Mesendoderm (in vitro differentiated cells): ENCODE data around the gene MRPS5.

Experiments
- DNase-seq: peaks from one replicate; pipeline ENCODE4 v3.0.0; 2013
- H2AK5ac ChIP-seq: 2 replicates; pipeline ENCODE4 v1.6.1; 2013; ENCODE audit warnings: low read length, inconsistent platforms
- H2BK120ac ChIP-seq: 2 replicates; pipeline ENCODE4 v1.6.1; 2013; ENCODE audit warnings: low read depth, mild to moderate bottlenecking, low read length, moderate library complexity, mixed read lengths
- H2BK15ac ChIP-seq: replicated peaks from 2 replicates; pipeline ENCODE4 v1.6.1; 2013; ENCODE audit warnings: low read depth, mild to moderate bottlenecking, moderate library complexity
- H2BK5ac ChIP-seq: 2 replicates; pipeline ENCODE4 v1.6.1; 2013; ENCODE audit warnings: low read length, inconsistent platforms
- H3K18ac ChIP-seq: 2 replicates; pipeline ENCODE4 v1.6.1; 2013; ENCODE audit warnings: mild to moderate bottlenecking, low read length, mixed read lengths
- H3K23ac ChIP-seq: one replicate; pipeline ENCODE4 v1.6.1; 2013; ENCODE audit warnings: low read length
- H3K27ac ChIP-seq: 2 replicates; pipeline ENCODE4 v1.5.1; 2013; ENCODE audit warnings: low read depth, mild to moderate bottlenecking, inconsistent platforms, low read length, moderate library complexity
- H3K27me3 ChIP-seq: 2 replicates; pipeline ENCODE4 v1.6.1; 2013; ENCODE audit warnings: low read length, control low read depth, mild to moderate bottlenecking, inconsistent platforms; ENCODE audit not compliant: insufficient read depth, poor library complexity
- H3K36me3 ChIP-seq: 2 replicates; pipeline ENCODE4 v1.6.1; 2013; ENCODE audit warnings: low read length, inconsistent platforms; ENCODE audit not compliant: control insufficient read depth, insufficient read depth
- H3K4ac ChIP-seq: one replicate; pipeline ENCODE4 v1.6.1; 2013; ENCODE audit warnings: low read depth, mild to moderate bottlenecking, low read length, moderate library complexity
- H3K4me1 ChIP-seq: 2 replicates; pipeline ENCODE4 v1.6.1; 2013; ENCODE audit warnings: low read depth, low read length, inconsistent platforms; ENCODE audit not compliant: control insufficient read depth
- H3K4me2 ChIP-seq: 2 replicates; pipeline ENCODE4 v1.6.1; 2013; ENCODE audit warnings: low read length
- H3K4me3 ChIP-seq: 2 replicates; pipeline ENCODE4 v1.5.1; 2013; ENCODE audit warnings: mild to moderate bottlenecking, low read length
- H3K56ac ChIP-seq: one replicate; pipeline ENCODE4 v1.6.1; 2013; ENCODE audit warnings: low read length
- H3K79me1 ChIP-seq: 2 replicates; pipeline ENCODE4 v1.6.1; 2013; ENCODE audit warnings: low read length, inconsistent platforms
- H3K79me2 ChIP-seq: 2 replicates; pipeline ENCODE4 v1.6.1; 2013; ENCODE audit warnings: mild to moderate bottlenecking, low read length; ENCODE audit not compliant: control insufficient read depth, insufficient read depth
- H3K9ac ChIP-seq: 2 replicates; pipeline ENCODE4 v1.6.1; 2013; ENCODE audit warnings: low read length, inconsistent platforms
- H4K5ac ChIP-seq: one replicate; pipeline ENCODE4 v1.6.1; 2013; ENCODE audit warnings: low read length
- H4K8ac ChIP-seq: one replicate; pipeline ENCODE4 v1.6.1; 2013; ENCODE audit warnings: low read depth, mild to moderate bottlenecking, control low read depth, low read length, moderate library complexity
- WGBS: extraction: QIAGEN DNeasy Blood & Tissue Kit; methylation state at CpG from one replicate; pipeline ENCODE4 v1.1.7; 2013; ENCODE audit warnings: low lambda C conversion rate, missing lambda C conversion rate; ENCODE audit not compliant: insufficient coverage; ENCODE audit errors: extremely low coverage; 5-methylcytosine and 5-hydroxymethylcytosine counted together

Gene MRPS5

DNA sequence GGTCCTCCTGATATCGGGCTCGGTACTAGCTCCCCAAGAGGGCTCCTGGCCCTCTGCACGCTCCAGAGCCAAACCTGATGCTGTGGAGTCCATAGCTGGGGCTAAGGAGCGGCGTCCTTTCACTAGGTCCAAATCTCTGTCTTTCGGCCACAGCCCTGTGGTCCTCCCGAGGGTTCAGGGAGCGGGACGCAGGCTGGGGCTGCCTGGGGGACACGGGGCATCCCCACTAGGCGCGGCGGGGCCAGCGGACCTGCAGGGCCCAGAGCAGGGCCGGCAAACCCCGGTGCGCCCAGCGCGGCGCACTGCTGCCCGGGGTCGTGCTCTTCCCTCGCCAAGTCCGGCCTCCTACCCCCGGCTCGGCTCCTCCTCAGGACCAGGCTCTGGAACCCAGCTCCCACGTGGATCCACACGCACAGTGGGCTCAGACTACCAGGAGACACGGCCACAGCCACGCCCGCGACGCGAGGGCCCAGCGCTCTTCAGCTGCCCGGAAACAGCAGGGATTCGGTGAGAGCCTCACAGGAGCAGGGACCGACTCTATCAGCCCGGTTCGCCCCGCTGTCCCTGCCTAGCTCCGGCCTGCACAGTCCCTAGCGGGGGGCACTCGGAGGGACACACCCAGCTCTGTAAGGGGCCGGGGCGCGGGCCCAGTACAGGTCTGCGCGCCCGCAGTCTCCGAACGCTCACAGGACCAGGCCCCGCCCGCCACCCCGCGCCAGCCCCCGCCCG is 37.4 kb upstream of the MRPS5 start:
- Histone ChIP-seq H2BK15ac (no peak overlapping the region), H4K8ac (no peak overlapping the region), H3K4ac (no peak overlapping the region), H3K4me2 (peak overlapping the region; percentile 97), H3K9ac (peak overlapping the region; percentile 96), H3K79me2 (no peaks in the 10 kb centered on the region), H3K4me1 (no peaks in the 10 kb centered on the region), H3K18ac (peak overlapping the region; percentile 19), H4K5ac (no peak overlapping the region), H3K4me3 (peak overlapping the region; percentile 70), H3K27ac (no peak overlapping the region), H3K23ac (peak overlapping the region; percentile 89), H3K79me1 (no peaks in the 10 kb centered on the region), H3K27me3 (no peaks in the 10 kb centered on the region), H2BK5ac (no peak overlapping the region), H2AK5ac (no peak overlapping the region), H3K36me3 (peaks cover 3% of the 10 kb centered on the region), H2BK120ac (no peak overlapping the region), H3K56ac (peak overlapping the region; percentile 99)
- peak; percentile 41 for DNase-seq
- WGBS, result no CpG with 5 or more reads among the region's 58 CpGs

DNA sequence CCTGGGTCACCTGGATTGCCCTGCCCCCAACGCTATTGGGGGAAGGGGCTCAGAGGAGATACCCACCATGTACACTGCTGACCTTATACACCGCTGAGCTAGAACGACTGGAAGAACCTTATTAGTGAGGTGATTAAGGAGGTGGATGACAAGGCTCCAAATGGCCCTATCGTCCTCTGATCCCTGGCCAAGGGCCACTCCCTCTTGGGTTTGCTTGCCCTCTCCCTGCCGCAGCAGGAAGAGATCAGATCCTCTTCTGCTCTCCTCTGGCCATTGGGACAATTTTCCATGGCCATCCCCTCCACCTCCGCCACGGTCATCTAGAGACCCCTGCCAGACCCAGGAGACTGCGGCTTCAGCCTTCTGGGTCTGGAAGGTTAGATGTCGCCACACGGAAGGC is 36.8 kb upstream of the MRPS5 start:
- Histone ChIP-seq H3K9ac (peak overlapping the region; percentile 96), H4K8ac (no peak overlapping the region), H3K27ac (no peak overlapping the region), H2AK5ac (no peak overlapping the region), H3K56ac (peak overlapping the region; percentile 99), H3K79me1 (no peaks in the 10 kb centered on the region), H4K5ac (no peak overlapping the region), H2BK15ac (no peak overlapping the region), H3K79me2 (no peaks in the 10 kb centered on the region), H3K23ac (peak overlapping the region; percentile 68), H3K4ac (no peak overlapping the region), H3K4me3 (peak overlapping the region; percentile 10), H3K4me2 (peak overlapping the region; percentile 97), H3K27me3 (no peaks in the 10 kb centered on the region), H3K18ac (no peak overlapping the region), H2BK120ac (no peak overlapping the region), H3K4me1 (no peaks in the 10 kb centered on the region), H3K36me3 (peaks cover 3% of the 10 kb centered on the region), H2BK5ac (no peak overlapping the region)
- no peak for DNase-seq
- WGBS, result no CpG with 5 or more reads among the region's 10 CpGs

DNA sequence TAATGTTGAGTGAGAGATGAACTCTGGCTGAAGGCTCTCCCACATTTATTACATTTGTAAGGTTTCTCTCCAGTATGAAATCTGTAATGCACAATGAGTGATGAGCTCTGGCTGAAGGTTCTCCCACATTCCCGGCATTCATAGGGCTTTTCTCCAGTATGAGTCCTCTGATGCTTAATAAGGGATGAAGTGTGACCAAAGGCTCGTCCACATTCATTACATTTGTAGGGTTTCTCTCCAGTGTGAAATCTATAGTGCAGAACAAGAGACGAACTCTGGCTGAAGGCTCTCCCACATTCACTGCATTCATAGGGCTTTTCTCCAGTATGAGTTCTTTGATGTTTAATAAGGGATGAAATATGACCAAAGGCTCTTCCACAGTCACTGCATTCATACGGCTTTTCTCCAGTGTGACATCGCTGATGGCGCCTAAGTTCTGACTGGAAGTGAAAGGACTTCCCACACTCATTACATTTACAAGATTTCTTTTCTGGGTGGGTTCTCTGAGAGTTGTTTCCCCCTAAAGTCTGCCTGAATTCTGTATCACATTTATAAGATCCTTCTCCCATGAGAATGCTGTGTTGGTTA is 27.9 kb upstream of the MRPS5 start:
- H2BK120ac ChIP-seq, result no peak overlapping the region
- no peaks in the 10 kb centered on the region for H3K27me3 ChIP-seq
- no peak overlapping the region for H2AK5ac ChIP-seq
- H3K4me2 ChIP-seq, result no peak overlapping the region
- H4K5ac ChIP-seq, result no peak overlapping the region
- no peak overlapping the region for H2BK5ac ChIP-seq
- no peak overlapping the region for H3K18ac ChIP-seq
- no peak overlapping the region for H3K27ac ChIP-seq
- no peaks in the 10 kb centered on the region for H3K79me1 ChIP-seq
- no peak overlapping the region for H4K8ac ChIP-seq
- no peaks in the 10 kb centered on the region for H3K4me1 ChIP-seq
- H3K4me3 ChIP-seq, result peak overlapping the region; percentile 24
- peak; percentile 13 for DNase-seq
- no peak overlapping the region for H3K56ac ChIP-seq
- no peaks in the 10 kb centered on the region for H3K79me2 ChIP-seq
- no peak overlapping the region for H2BK15ac ChIP-seq
- H3K4ac ChIP-seq, result no peak overlapping the region
- H3K9ac ChIP-seq, result no peak overlapping the region
- H3K23ac ChIP-seq, result no peak overlapping the region
- no CpG with 5 or more reads among the region's 6 CpGs for WGBS
- peaks cover 2% of the 10 kb centered on the region for H3K36me3 ChIP-seq

DNA sequence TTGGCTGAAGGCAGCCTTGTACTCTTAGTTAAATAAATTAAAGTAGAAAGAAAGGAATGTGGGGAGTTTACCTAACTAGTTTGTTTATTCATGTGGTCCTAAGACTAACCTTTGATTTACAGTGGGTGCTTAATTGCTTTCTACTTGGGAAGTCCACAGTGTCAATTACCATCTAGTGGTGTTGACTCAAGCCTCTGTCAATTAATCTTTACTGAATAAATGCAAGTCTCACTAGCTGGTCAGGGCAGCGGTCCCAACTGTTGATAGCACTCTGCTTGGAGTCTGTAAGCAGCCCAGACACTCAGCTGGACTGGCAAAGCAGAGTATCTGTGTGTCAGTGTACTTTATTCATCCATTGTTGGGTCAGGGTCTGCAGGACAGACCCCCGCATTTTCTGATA is 22.2 kb upstream of the MRPS5 start:
- H3K79me1 ChIP-seq, result no peaks in the 10 kb centered on the region
- H3K4me3 ChIP-seq, result no peak overlapping the region
- H2BK120ac ChIP-seq, result no peak overlapping the region
- H3K79me2 ChIP-seq, result no peaks in the 10 kb centered on the region
- H3K4ac ChIP-seq, result no peak overlapping the region
- H3K27me3 ChIP-seq, result no peaks in the 10 kb centered on the region
- H3K9ac ChIP-seq, result no peak overlapping the region
- H3K23ac ChIP-seq, result no peak overlapping the region
- no peak overlapping the region for H4K5ac ChIP-seq
- H3K18ac ChIP-seq, result no peak overlapping the region
- no peak overlapping the region for H2AK5ac ChIP-seq
- H3K36me3 ChIP-seq, result no peaks in the 10 kb centered on the region
- H3K56ac ChIP-seq, result no peak overlapping the region
- no peak overlapping the region for H3K27ac ChIP-seq
- no peaks in the 10 kb centered on the region for H3K4me1 ChIP-seq
- no peak overlapping the region for H2BK15ac ChIP-seq
- H2BK5ac ChIP-seq, result no peak overlapping the region
- WGBS, result no CpG with 5 or more reads among the region's 2 CpGs
- no peak overlapping the region for H3K4me2 ChIP-seq
- no peak for DNase-seq
- H4K8ac ChIP-seq, result no peak overlapping the region

DNA sequence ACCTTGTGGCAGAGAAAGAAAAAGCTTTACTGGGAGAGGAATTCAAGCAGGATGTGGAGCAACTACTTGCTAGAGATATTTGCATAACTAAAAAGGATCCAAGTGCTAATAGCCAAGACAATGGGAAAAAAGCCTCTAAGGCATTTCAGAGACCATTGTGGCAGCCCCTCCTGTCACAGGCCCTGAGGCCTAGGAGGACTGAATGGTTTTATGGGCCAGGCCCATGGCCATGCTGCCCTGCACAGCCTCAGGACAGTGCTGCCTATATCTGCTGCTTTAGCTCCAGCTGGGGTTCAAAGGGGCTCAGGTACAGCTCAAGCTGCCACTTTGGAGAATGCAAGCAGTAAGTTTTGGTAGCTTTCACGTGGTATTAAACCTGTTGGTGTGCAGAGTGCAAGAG is 17.1 kb upstream of the MRPS5 start:
- H3K9ac ChIP-seq, result no peak overlapping the region
- H3K56ac ChIP-seq, result no peak overlapping the region
- WGBS, result no CpG with 5 or more reads among the region's 1 CpG
- H3K4me1 ChIP-seq, result no peaks in the 10 kb centered on the region
- no peak overlapping the region for H3K18ac ChIP-seq
- H3K27ac ChIP-seq, result no peak overlapping the region
- no peaks in the 10 kb centered on the region for H3K27me3 ChIP-seq
- no peak overlapping the region for H2BK15ac ChIP-seq
- no peak overlapping the region for H2AK5ac ChIP-seq
- DNase-seq, result no peak
- H4K8ac ChIP-seq, result no peak overlapping the region
- no peak overlapping the region for H2BK5ac ChIP-seq
- no peaks in the 10 kb centered on the region for H3K36me3 ChIP-seq
- H3K4me2 ChIP-seq, result no peak overlapping the region
- no peak overlapping the region for H4K5ac ChIP-seq
- no peaks in the 10 kb centered on the region for H3K79me2 ChIP-seq
- no peak overlapping the region for H3K4me3 ChIP-seq
- H3K23ac ChIP-seq, result no peak overlapping the region
- no peak overlapping the region for H3K4ac ChIP-seq
- no peak overlapping the region for H2BK120ac ChIP-seq
- no peaks in the 10 kb centered on the region for H3K79me1 ChIP-seq

DNA sequence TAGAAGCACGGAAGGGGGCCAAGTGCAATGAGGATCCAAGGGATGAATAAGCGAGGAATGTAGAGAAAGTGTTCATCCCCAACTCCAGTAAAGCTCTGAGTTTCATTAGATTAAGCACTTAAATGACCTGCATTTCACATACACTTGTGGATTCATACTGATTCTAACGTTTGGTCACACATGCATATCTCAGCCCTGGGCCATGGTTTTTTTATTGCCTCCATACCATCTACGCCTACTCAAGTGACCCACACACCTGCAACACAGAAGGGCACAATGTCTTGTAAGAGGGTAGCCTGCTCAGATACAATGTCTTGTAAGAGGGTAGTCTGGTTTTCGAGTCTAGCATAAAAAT is 566 bp upstream of the MRPS5 start:
- no peaks in the 10 kb centered on the region for H3K27me3 ChIP-seq
- H2BK120ac ChIP-seq, result no peak overlapping the region
- no peak overlapping the region for H2BK15ac ChIP-seq
- peak overlapping the region; percentile 54 for H3K4me3 ChIP-seq
- peak overlapping the region; percentile 86 for H3K9ac ChIP-seq
- H3K23ac ChIP-seq, result no peak overlapping the region
- H2AK5ac ChIP-seq, result no peak overlapping the region
- H3K27ac ChIP-seq, result no peak overlapping the region
- H4K8ac ChIP-seq, result no peak overlapping the region
- H3K4me1 ChIP-seq, result no peaks in the 10 kb centered on the region
- no peak overlapping the region for H3K4ac ChIP-seq
- no peaks in the 10 kb centered on the region for H3K36me3 ChIP-seq
- no peak overlapping the region for H2BK5ac ChIP-seq
- peaks cover 11% of the 10 kb centered on the region for H3K79me1 ChIP-seq
- H3K18ac ChIP-seq, result no peak overlapping the region
- H4K5ac ChIP-seq, result no peak overlapping the region
- peak overlapping the region; percentile 90 for H3K56ac ChIP-seq
- no peak for DNase-seq
- H3K79me2 ChIP-seq, result peaks cover 25% of the 10 kb centered on the region
- WGBS, result no CpG with 5 or more reads among the region's 5 CpGs
- H3K4me2 ChIP-seq, result peak overlapping the region; percentile 87
